NCI-H774 (cell line): ENCODE measurements around the gene PEMT.

ENCODE experiments used
- DNase-seq: peaks from one replicate; lab custom pipeline; 2025; lab: John Stamatoyannopoulos, UW

PEMT gene

GRCh38 chr17:17605083-17605728 is 13.7 kb upstream of the PEMT start:
- DNase-seq = no peak

- DNase-seq = no peak
Measured at GRCh38 chr17:17603895-17604225, 12.4 kb upstream of the PEMT start.

GRCh38 chr17:17603178-17603894 is 11.8 kb upstream of the PEMT start:
- no peak for DNase-seq

- DNase-seq = no peak
Measured at GRCh38 chr17:17599965-17600364, 8.5 kb upstream of the PEMT start.

DNA sequence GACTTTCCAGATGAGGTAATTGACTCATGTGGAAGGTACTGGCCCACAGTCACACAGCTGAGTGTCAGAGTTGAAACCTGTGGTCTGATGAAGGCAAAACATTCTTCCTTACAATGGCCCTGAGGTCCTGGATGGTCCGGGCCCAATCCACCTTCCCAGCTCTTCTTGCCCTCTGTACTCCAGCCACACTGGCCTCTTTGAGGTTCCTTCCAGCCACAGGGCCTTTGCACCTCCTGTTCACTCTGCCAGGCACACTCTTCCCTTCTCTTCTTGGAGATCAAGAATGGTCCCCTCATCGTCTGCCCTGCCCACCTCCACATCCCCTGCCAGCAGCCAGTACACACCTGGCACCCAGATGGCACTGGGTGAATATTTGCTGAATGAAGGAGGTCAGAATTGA is 6.5 kb upstream of the PEMT start:
- DNase-seq = no peak

GRCh38 chr17:17595755-17596154 is 4.2 kb upstream of the PEMT start:
- no peak for DNase-seq

DNA sequence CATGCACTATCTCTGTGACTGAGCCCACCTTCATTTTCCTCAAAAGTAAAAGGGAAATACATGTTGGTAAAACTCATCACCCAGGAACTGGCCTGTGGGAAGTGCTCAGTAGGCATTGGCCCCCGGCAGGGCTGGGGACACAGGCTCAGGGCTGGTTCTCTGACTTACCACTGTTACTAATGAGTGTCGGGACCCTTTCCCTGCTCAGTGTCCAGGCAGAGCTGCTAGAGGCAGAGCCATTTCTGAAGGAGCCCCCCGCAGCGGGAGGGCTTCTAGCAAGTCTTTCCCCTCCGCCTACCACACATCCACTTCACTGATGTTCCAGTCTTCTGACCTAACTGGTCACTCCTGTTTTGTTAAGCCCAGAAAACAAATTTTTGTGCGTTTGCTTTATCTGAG is 1.7 kb upstream of the PEMT start:
- no peak for DNase-seq

DNA sequence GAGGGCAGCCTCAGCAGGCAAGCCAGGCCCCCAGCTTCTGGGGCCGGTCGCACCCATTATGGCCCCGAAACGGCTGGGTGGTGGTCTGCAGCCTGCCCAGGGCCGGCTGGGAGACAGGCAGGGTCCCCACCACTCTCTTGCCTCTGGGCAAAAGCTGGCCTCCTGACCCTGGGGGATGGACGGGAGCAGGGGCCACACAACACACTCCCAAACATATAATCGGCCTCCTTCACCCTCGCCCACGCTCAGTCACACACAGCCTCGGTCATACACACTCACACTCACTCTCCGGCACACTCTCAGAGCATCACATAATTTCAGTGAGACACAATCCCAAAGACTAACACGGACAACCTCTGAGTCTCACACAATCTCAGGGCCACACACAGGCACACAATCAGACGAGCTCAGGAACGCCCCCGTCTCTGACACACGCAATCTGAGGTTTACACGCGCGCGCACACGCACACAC is 589 bp downstream of the PEMT start:
- no peak for DNase-seq

- DNase-seq = no peak
Measured at GRCh38 chr17:17590141-17590751, 1.3 kb downstream of the PEMT start.

DNA sequence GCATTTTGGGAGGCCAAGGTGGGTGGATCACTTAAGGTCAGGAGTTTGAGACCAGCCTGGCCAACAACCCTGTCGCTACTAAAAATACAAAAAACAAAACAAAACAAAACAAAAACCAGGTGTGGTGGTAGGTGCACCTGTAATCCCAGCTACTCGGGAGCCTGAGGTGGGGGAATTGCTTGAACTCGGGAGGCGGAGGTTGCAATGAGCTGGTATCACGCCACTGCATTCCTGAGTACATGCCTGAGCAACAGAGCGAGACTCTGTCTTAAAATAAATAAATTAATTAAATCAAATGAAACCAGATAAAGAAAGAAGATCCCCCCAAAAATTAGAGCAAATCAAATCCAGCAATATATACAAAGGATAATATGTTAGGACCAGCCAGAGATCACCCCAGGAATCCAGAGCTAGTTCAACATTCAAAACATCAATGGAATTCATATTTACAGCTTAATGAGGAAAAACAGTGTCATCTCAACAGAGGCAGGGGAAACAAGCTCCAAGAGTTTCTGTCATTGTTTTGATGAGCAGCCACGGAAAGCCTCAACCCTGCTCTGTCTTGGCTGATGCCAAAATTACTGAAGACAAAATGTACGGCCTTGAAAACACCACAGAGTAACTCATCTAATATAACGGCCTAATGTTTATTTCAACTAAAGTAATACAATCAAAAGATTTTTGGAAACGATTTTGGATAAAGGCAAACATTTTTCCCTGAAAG is 3.7 kb downstream of the PEMT start:
- no peak for DNase-seq

DNA sequence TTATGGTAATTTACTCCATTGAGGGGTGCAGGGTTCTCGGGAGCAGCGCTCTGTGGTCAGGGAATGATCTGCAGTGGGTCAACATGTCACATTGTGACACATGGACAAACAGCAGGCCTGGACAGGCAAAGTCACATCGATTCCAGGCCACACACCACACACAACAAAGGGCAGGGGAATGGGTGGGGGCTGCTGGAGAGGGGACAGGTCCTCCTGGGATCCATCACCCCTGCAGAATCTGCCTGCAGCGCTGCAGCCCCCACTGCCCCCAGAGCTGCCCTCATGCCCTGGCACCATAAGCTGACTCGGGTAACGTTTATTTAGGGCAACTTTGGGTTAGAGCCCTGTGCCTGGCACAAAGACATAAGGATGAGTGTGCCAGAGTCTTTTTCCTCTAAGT is 9.1 kb downstream of the PEMT start:
- no peak for DNase-seq

- no peak for DNase-seq
Measured at GRCh38 chr17:17581509-17581908, 10.0 kb downstream of the PEMT start.

DNA sequence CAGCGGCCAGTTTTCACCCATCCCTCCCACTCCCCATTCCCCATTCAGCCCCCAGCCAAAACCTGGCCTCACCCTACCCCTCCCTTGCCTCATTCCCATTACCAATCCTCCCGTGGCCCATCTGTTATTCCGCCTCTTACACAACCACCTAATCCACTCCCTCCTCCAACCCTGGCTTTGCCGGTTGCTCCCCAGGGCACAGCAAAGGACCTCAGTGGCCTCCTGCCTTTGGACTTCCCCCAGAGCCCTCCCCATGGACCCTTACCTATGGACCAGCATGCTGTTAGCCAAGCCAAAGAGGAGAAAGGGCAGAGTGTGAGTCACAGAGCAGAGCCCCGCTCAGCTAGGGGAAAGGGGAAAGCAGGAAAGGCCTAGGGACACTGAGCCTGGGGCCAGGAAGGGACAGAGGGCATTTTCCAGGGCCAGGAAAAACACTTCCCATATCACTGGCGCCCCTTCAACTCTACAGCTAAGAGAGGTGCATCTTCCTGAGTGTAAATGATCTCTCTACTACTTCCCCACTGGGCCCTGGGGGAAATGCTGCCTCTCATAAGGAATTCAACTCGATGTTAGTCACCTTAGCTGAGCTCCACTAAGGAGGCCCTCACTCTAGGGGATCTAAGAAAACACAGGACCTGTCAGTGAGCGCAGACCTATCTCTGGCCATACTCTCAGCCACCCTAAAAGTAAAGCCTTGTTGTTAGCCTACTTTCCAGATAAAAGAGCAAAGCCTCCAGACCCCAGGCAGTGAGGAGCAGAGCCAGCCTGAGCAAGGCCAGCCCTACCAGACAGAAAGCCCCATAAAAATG is 10.6 kb downstream of the PEMT start:
- no peak for DNase-seq

- no peak for DNase-seq
Measured at GRCh38 chr17:17579691-17580090, 11.8 kb downstream of the PEMT start.

GRCh38 chr17:17577373-17577772 is 14.1 kb downstream of the PEMT start:
- DNase-seq = no peak

DNA sequence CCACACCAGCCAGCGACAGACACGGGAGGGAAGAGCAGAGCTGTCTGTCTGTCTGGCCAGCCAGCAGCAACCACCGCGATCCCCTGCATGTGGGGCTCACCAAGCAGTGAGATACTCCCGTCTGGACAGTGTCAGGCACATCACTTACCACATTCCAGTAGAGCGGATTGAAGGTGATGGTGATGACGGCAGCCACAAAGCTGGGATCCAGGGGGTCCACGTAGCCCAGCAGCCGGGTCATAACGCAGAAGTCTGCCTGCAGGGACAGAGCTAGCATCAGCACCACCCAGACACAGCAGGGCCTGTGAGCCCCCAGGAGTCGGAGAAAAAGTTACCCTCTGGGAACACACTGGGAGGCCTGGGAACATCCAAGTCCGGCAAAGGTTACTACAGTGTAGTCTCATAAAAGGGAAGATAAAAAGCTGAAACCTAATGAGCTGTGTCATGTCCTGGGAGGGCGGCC is 14.7 kb downstream of the PEMT start:
- no peak for DNase-seq

DNA sequence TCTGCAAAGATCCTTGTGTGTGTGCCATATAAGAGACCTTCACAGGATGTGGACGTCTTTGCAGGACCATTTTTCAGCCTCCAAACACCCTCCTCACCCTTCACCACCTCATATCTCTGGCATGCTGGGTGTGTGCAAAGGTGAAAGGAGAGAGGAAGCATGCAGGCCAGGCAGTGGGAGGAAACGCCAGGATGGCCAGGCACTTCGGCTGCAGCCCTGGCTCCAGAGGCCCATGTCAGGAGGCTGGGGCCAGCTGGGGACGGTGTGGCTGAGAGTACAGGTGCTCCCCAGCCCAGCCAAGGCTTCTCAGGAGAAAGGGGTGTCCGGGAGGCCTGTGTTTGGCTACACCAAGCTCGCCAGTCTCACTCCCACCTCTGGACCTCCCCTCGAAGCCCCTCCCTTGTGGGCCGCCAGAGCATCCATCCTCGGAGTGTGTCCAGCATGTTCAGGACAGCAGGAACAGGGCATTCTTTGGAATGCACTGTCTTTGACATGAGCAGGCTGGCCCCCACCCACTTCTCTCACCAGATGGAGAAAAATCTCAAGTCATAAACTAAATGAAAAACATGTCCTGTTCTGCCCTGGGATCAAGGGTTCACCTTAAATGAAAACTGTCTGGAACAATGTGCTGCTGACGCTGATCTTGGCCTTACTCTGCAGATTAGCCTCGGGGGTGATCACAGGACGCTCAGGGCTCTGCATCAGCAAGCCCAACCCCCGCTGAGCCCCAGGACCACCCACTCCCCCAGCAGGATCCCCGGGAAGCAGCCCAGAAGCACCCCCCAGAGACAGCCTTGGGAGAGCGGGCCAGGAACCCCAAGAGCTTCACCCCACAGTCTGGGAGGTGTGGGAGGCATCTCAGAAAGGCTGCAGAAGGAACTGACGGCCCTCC is 15.9 kb downstream of the PEMT start:
- no peak for DNase-seq

- DNase-seq = no peak
Measured at GRCh38 chr17:17573912-17574311, 17.6 kb downstream of the PEMT start.

DNA sequence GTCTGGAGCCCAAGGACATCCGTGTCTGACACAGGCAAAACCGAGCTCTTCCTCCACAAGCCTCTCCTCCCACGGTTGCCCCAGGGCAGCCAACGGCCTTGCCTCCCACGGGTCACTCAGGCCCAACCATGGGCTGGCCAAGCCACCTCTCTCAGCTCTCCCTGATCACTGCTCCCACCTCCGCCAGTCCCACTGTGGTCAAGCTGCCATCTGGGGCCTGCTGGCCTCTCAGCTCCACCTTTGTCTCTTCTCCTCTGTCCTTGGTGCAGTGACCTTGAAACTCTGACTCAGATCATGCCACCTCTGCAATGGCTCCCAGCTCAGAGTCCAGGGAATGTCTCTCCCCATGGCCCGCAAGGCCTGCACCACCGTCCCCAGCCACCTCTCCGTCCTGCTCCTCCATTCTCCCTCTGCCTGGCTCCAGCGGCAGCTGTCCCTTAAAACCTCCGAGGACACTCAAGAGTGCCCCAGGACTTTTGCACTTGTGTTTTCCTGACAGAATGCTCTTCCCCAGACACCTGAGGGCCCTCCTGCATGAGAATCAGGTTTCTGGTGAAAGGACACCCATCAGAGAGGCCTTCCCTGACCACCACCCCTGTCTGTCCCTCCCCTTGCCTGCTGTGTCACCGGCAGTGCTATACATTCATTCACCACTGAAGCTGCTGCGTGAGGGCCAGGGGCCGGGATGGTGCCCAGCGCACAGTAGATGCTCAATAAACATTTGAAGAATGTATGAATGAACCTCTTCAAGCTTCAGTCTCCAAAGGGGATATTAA is 19.3 kb downstream of the PEMT start:
- no peak for DNase-seq
